HG02884 (cell line): ENCODE results near the gene OR5L1.

Source experiments
- ATAC-seq: cut with Tn5 transposase; IDR thresholded peaks from one replicate; pipeline ENCODE4 v1.9.1; 2021; ENCODE audit warnings: mild to moderate bottlenecking, moderate library complexity; ENCODE audit not compliant: unreplicated experiment

OR5L1 gene

GRCh38 chr11:55811067-55811466, at the start of gene OR5L1:
Gene OR5L1, plus strand, starts transcription at chr11:55811367. Its CDS starts 100 bp downstream, at chr11:55811467.
- no peak for ATAC-seq

GRCh38 chr11:55773138-55773537, 38.0 kb upstream of the OR5L1 start, which contains the start of gene OR5D13:
Gene OR5D13, plus strand, starts transcription at chr11:55773438. Its CDS starts 0 bp downstream, at chr11:55773438.
- ATAC-seq = no peak

- ATAC-seq = no peak
Observed at GRCh38 chr11:55791606-55792005, 19.6 kb upstream of the OR5L1 start.

- no peak for ATAC-seq
Observed at GRCh38 chr11:55793321-55793720, 17.8 kb upstream of the OR5L1 start.

GRCh38 chr11:55795256-55795655, 15.9 kb upstream of the OR5L1 start, which contains the start of gene OR5D14:
Gene OR5D14, plus strand, starts transcription at chr11:55795556. Its CDS starts 0 bp downstream, at chr11:55795556.
- ATAC-seq = no peak

GRCh38 chr11:55806248-55806647, 4.9 kb upstream of the OR5L1 start:
- no peak for ATAC-seq

- ATAC-seq = no peak
Observed at GRCh38 chr11:55819330-55819729, 8.2 kb downstream of the OR5L1 start, which contains the start of gene OR5D18. Gene OR5D18, plus strand, starts transcription at chr11:55819630. Its CDS starts 0 bp downstream, at chr11:55819630.

- no peak for ATAC-seq
Observed at GRCh38 chr11:55826919-55827318, 15.8 kb downstream of the OR5L1 start, which contains the start of gene OR5L2. Gene OR5L2, plus strand, starts transcription at chr11:55827219. Its CDS starts 0 bp downstream, at chr11:55827219.

- no peak for ATAC-seq
Observed at GRCh38 chr11:55838452-55838851, 27.3 kb downstream of the OR5L1 start, which contains the start of gene OR5D16. Gene OR5D16, plus strand, starts transcription at chr11:55838752. Its CDS starts 0 bp downstream, at chr11:55838752.

- ATAC-seq = no peak
Observed at GRCh38 chr11:55847453-55847852, 36.3 kb downstream of the OR5L1 start.

- ATAC-seq = no peak
Observed at GRCh38 chr11:55849037-55849436, 37.9 kb downstream of the OR5L1 start.

- no peak for ATAC-seq
Observed at GRCh38 chr11:55852141-55852540, 41.0 kb downstream of the OR5L1 start.

- ATAC-seq = no peak
Observed at GRCh38 chr11:55854704-55855103, 43.5 kb downstream of the OR5L1 start.
